GM12878 (cell line): Measurements from ENCODE around the gene DCAF4. TPM values are rescaled to one million over a fixed set of nuclear protein-coding genes. Genes with fewer than 3 reads are reported as not detected.

ENCODE experiments used
- ATAC-seq: fragments of 200-7000 bp; cut with Tn5 transposase; 3 replicates; pipeline ENCODE4 v1.9.1; 2020; ENCODE audit warnings: mild to moderate bottlenecking, moderate library complexity
- BruUV-seq: library from RNA; stranded (reverse); fragments of 400-500 nt; replicated peaks from 2 replicates; lab custom pipeline; 2021; lab: Mats Ljungman, UMichigan
- CTCF ChIA-PET: fragments of 300-600 bp; sonication (Branson Sonifier 250); formaldehyde crosslinking; extraction: SDS; loops from one replicate; lab custom pipeline; 2021; ENCODE audit warnings: inconsistent platforms; lab: Yijun Ruan, JAX
- POLR2A ChIA-PET: fragments of 350-600 bp; formaldehyde crosslinking; extraction: SDS; loops from one replicate; lab custom pipeline; 2021; ENCODE audit warnings: inconsistent platforms; lab: Charles Lee
- RAD21 ChIA-PET: fragments of 300-600 bp; sonication (Branson Sonifier 250); formaldehyde crosslinking; loops from one replicate; lab custom pipeline; 2023; ENCODE audit warnings: antibody characterized with exemption; ENCODE audit not compliant: unreplicated experiment; lab: Charles Lee
- SMC1A ChIA-PET: fragments of 300-600 bp; sonication (Branson Sonifier 250); formaldehyde crosslinking; loops from one replicate; lab custom pipeline; 2023; ENCODE audit not compliant: unreplicated experiment, uncharacterized antibody; lab: Charles Lee
- DNase-seq: peaks from one replicate; pipeline ENCODE4 v3.0.0-alpha.2; 2011; ENCODE audit warnings: low read depth, low spot score
- FAIRE-seq: peaks from 3 replicates; lab custom pipeline; 2011; peaks lifted over from hg19 to GRCh38; lab: Jason Lieb, UNC
- H2AFZ ChIP-seq: 2 replicates; pipeline ENCODE4 v1.6.0; 2011; ENCODE audit warnings: low read depth, low read length, control low read depth; ENCODE audit not compliant: control insufficient read depth
- H3K27ac ChIP-seq: 2 replicates; pipeline ENCODE4 v1.5.1; 2011; ENCODE audit warnings: control low read depth; ENCODE audit not compliant: control insufficient read depth, insufficient read depth
- H3K27me3 ChIP-seq, 2 experiments: replicated peaks in 1 of 2; 2 replicates each; pipeline versions ENCODE4 v1.6.0 to v1.6.1; 2011; ENCODE audit warnings: low read length in 1 of 2; ENCODE audit not compliant: control insufficient read depth in 2 of 2, insufficient read depth in 2 of 2
- H3K36me3 ChIP-seq, 2 experiments: 2 replicates each; pipeline ENCODE4 v1.5.1; 2011; ENCODE audit warnings: low read length in 1 of 2; ENCODE audit not compliant: control insufficient read depth in 2 of 2, insufficient read depth in 2 of 2
- H3K4me1 ChIP-seq: 2 replicates; pipeline ENCODE4 v1.6.1; 2011; ENCODE audit warnings: mild to moderate bottlenecking, low read length, moderate library complexity, mixed read lengths; ENCODE audit not compliant: control insufficient read depth, insufficient read depth
- H3K4me2 ChIP-seq: 2 replicates; pipeline ENCODE4 v1.6.0; 2011; ENCODE audit warnings: control low read depth; ENCODE audit not compliant: control insufficient read depth, insufficient read depth
- H3K4me3 ChIP-seq: fragments of 200-600 bp; sonication (generic); 2 replicates; pipeline ENCODE4 v1.5.1; 2016
- H3K79me2 ChIP-seq: 2 replicates; pipeline ENCODE4 v1.6.0; 2011; ENCODE audit warnings: low read length; ENCODE audit not compliant: control insufficient read depth, insufficient read depth
- H3K9ac ChIP-seq: 2 replicates; pipeline ENCODE4 v1.8.0; 2011; ENCODE audit warnings: low read length, control low read depth, mixed read lengths; ENCODE audit not compliant: control insufficient read depth, insufficient read depth
- H3K9me3 ChIP-seq: replicated peaks from 3 replicates; pipeline ENCODE4 v1.5.1; 2011; ENCODE audit warnings: mild to moderate bottlenecking, low read length; ENCODE audit not compliant: control insufficient read depth, insufficient read depth
- H4K20me1 ChIP-seq: 2 replicates; pipeline ENCODE4 v1.6.0; 2011; ENCODE audit not compliant: control insufficient read depth, insufficient read depth
- BCL11A ChIP-seq: IDR thresholded peaks from 2 replicates; pipeline ENCODE4 v1.6.1; 2011; ENCODE audit warnings: low read depth, low read length
- EGR1 ChIP-seq, 2 experiments: IDR thresholded peaks; 1 replicate in 1 of 2; 2 replicates in 1 of 2; pipeline ENCODE4 v1.6.1; 2011 to 2012; ENCODE audit warnings: low read depth in 2 of 2, low read length in 2 of 2, borderline replicate concordance in 1 of 2, mild to moderate bottlenecking in 1 of 2, moderate library complexity in 1 of 2
- HDAC2 ChIP-seq: fragments of 200-600 bp; sonication (generic); IDR thresholded peaks from 2 replicates; pipeline ENCODE4 v1.6.1; 2017
- MEF2B ChIP-seq: fragments of 450-650 bp; IDR thresholded peaks from 2 replicates; pipeline ENCODE4 v1.6.1; 2018; ENCODE audit warnings: mild to moderate bottlenecking, moderate library complexity; ENCODE audit not compliant: partially characterized antibody, poor library complexity, severe bottlenecking
- PAX8 ChIP-seq: fragments of 450-650 bp; IDR thresholded peaks from 2 replicates; pipeline ENCODE4 v1.6.1; 2017; ENCODE audit warnings: mild to moderate bottlenecking, moderate library complexity
- POU2F2 ChIP-seq: IDR thresholded peaks from 3 replicates; pipeline ENCODE4 v1.6.1; 2011; ENCODE audit warnings: low read depth, mild to moderate bottlenecking, low read length, borderline replicate concordance
- RAD51 ChIP-seq: fragments of 450-650 bp; IDR thresholded peaks from 2 replicates; pipeline ENCODE4 v1.6.1; 2016; ENCODE audit warnings: moderate library complexity, mild to moderate bottlenecking, inconsistent platforms
- WGBS: methylation state at CpG from one replicate; pipeline ENCODE4 v1.1.6; 2016; ENCODE audit warnings: low lambda C conversion rate; ENCODE audit not compliant: insufficient replicate concordance, insufficient coverage; ENCODE audit errors: missing lambda C conversion rate; 5-methylcytosine and 5-hydroxymethylcytosine counted together
- in situ Hi-C: fragments of 300-500 bp; cut with MboI; formaldehyde crosslinking; loops from 9 replicates; pipeline ENCODE4 v1.14.3; 2018; ENCODE audit warnings: mixed read lengths
- intact Hi-C: fragments of 100-400 bp; cut with micrococcal nuclease; formaldehyde crosslinking; loops from one replicate; pipeline ENCODE4 v1.14.2; 2022; ENCODE audit not compliant: unreplicated experiment
- polyA plus RNA-seq, 11 experiments: library from polyadenylated mRNA; depleted of rRNA in 4 of 11; unstranded in 6 of 11; stranded (reverse) in 5 of 11; fragments of >200 nt; fragmentation: Nextera tagmentation in 4 of 11; fragmentation: Illumina TruSeq in 1 of 11; extraction: Ambion mirVana in 4 of 11; extraction: Trizol in 1 of 11; gene quantifications; 1 replicate in 1 of 11; 2 replicates in 10 of 11; pipeline versions ENCODE4 v1.2.1 to v1.2.3, GENCODE V29; 2011 to 2016; ENCODE audit warnings: inconsistent platforms in 2 of 11, missing spikeins in 2 of 11, low read depth in 1 of 11
- total RNA-seq, 4 experiments: library from RNA; depleted of rRNA in 3 of 4; stranded (reverse); fragments of >200 nt in 3 of 4; fragmentation: Illumina TruSeq in 1 of 4; extraction: Trizol in 1 of 4; gene quantifications; 2 replicates each; pipeline versions ENCODE4 v1.2.1 to v1.2.3, GENCODE V29; 2013 to 2021
- TF ChIP-seq, protein P1 (sequence below): fragments of 450-650 bp; IDR thresholded peaks from 2 replicates; pipeline ENCODE4 v1.6.1; 2017; ENCODE audit warnings: mild to moderate bottlenecking
- TF ChIP-seq, protein P2 (sequence below): fragments of 450-650 bp; IDR thresholded peaks from 2 replicates; pipeline ENCODE4 v1.6.1; 2016; ENCODE audit warnings: mild to moderate bottlenecking, moderate library complexity, borderline replicate concordance
- TF ChIP-seq, protein P3 (sequence below): fragments of 450-650 bp; IDR thresholded peaks from 2 replicates; pipeline ENCODE4 v1.6.1; 2017; ENCODE audit warnings: mild to moderate bottlenecking, low read depth, inconsistent platforms; ENCODE audit not compliant: poor library complexity, severe bottlenecking
- TF ChIP-seq, protein P4 (sequence below): fragments of 450-650 bp; IDR thresholded peaks from 2 replicates; pipeline ENCODE4 v1.6.1; 2017; ENCODE audit warnings: mild to moderate bottlenecking, moderate library complexity

DCAF4 gene
- total and polyA plus RNA-seq, 10 of the 15 experiments (the other 5 are each of a cell fraction or from before 2014, with no cell fraction given) = 2.6 to 51.1 (median 21.0) TPM

DNA sequence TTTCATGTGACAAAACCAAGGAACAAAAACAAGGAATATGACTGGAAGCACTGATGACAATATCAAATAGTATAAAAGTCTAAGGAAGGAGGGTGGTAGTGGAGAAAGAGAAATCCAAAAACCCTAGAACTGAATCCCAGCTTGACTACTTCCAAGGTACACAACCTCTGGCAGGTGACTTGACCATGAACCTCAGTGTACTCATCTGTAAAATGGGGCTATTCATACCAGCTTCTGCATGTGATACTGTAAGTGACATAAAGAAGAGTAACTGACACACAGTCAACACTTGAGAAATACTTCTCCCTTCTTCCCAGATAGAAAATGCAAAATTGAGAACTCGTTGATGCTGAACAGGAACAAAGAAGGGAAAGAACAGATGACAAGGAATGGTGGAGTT is 22.0 kb upstream of the DCAF4 start:
- Histone ChIP-seq H3K4me1 (peaks cover 7% of the 10 kb centered on the region; the same call in 1 of the 2 replicates), H4K20me1 (no peaks in the 10 kb centered on the region), H3K27me3 (no peaks in the 10 kb centered on the region), H3K36me3 (no peaks in the 10 kb centered on the region), H3K79me2 (no peaks in the 10 kb centered on the region), H3K27ac (no peak overlapping the region), H3K4me3 (no peak overlapping the region), H3K9ac (no peak overlapping the region), H2AFZ (no peak overlapping the region), H3K9me3 (no peaks in the 10 kb centered on the region), H3K4me2 (no peak overlapping the region)
- ATAC-seq (no peak), DNase-seq (no peak), FAIRE-seq (no peak)
- SMC1A ChIA-PET = interaction anchor here (0.6 to 5.0 kb wide), 37 partner anchors 10 to 997 kb away, joined by 3 to 304 read pairs (median 4); partner anchors contain the start of gene DPF3
- CTCF ChIA-PET = interaction anchor here (0.6 to 14.5 kb wide), 39 partner anchors 8 to 567 kb away, joined by 3 to 520 read pairs (median 4); partner anchors contain the start of genes DCAF4 and DPF3
- POLR2A ChIA-PET = interaction anchor here (0.9 to 1.4 kb wide), 4 partner anchors 21 to 393 kb away, joined by 3 to 12 read pairs (median 3); no protein-coding TSS in a partner anchor
- RAD21 ChIA-PET = interaction anchor here (0.8 to 5.1 kb wide), 18 partner anchors 10 to 430 kb away, joined by 3 to 216 read pairs (median 4); partner anchors contain the start of gene DPF3
- BruUV-seq = no TSS peak
- WGBS = 93% methylated on average over 1 of the region's 1 CpG
- intact Hi-C loops (no loop called here), in situ Hi-C loops (no loop called here)
- TF ChIP-seq MEF2B (no peak), EGR1 (IDR thresholded peaks at IDR 0.05; ENCODE audit: borderline replicate concordance in 1 of 2, low read depth in 2 of 2, low read length in 2 of 2) (no peak), POU2F2 (no peak), PAX8 (no peak), RAD51 (no peak), HDAC2 (no peak), BCL11A (no peak)
- TF ChIP-seq, protein P1, sequence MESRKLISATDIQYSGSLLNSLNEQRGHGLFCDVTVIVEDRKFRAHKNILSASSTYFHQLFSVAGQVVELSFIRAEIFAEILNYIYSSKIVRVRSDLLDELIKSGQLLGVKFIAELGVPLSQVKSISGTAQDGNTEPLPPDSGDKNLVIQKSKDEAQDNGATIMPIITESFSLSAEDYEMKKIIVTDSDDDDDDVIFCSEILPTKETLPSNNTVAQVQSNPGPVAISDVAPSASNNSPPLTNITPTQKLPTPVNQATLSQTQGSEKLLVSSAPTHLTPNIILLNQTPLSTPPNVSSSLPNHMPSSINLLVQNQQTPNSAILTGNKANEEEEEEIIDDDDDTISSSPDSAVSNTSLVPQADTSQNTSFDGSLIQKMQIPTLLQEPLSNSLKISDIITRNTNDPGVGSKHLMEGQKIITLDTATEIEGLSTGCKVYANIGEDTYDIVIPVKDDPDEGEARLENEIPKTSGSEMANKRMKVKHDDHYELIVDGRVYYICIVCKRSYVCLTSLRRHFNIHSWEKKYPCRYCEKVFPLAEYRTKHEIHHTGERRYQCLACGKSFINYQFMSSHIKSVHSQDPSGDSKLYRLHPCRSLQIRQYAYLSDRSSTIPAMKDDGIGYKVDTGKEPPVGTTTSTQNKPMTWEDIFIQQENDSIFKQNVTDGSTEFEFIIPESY = no peak
- TF ChIP-seq, protein P2, sequence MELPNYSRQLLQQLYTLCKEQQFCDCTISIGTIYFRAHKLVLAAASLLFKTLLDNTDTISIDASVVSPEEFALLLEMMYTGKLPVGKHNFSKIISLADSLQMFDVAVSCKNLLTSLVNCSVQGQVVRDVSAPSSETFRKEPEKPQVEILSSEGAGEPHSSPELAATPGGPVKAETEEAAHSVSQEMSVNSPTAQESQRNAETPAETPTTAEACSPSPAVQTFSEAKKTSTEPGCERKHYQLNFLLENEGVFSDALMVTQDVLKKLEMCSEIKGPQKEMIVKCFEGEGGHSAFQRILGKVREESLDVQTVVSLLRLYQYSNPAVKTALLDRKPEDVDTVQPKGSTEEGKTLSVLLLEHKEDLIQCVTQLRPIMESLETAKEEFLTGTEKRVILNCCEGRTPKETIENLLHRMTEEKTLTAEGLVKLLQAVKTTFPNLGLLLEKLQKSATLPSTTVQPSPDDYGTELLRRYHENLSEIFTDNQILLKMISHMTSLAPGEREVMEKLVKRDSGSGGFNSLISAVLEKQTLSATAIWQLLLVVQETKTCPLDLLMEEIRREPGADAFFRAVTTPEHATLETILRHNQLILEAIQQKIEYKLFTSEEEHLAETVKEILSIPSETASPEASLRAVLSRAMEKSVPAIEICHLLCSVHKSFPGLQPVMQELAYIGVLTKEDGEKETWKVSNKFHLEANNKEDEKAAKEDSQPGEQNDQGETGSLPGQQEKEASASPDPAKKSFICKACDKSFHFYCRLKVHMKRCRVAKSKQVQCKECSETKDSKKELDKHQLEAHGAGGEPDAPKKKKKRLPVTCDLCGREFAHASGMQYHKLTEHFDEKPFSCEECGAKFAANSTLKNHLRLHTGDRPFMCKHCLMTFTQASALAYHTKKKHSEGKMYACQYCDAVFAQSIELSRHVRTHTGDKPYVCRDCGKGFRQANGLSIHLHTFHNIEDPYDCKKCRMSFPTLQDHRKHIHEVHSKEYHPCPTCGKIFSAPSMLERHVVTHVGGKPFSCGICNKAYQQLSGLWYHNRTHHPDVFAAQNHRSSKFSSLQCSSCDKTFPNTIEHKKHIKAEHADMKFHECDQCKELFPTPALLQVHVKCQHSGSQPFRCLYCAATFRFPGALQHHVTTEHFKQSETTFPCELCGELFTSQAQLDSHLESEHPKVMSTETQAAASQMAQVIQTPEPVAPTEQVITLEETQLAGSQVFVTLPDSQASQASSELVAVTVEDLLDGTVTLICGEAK = no peak
- TF ChIP-seq, protein P3, sequence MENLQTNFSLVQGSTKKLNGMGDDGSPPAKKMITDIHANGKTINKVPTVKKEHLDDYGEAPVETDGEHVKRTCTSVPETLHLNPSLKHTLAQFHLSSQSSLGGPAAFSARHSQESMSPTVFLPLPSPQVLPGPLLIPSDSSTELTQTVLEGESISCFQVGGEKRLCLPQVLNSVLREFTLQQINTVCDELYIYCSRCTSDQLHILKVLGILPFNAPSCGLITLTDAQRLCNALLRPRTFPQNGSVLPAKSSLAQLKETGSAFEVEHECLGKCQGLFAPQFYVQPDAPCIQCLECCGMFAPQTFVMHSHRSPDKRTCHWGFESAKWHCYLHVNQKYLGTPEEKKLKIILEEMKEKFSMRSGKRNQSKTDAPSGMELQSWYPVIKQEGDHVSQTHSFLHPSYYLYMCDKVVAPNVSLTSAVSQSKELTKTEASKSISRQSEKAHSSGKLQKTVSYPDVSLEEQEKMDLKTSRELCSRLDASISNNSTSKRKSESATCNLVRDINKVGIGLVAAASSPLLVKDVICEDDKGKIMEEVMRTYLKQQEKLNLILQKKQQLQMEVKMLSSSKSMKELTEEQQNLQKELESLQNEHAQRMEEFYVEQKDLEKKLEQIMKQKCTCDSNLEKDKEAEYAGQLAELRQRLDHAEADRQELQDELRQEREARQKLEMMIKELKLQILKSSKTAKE = no peak
- TF ChIP-seq, protein P4, sequence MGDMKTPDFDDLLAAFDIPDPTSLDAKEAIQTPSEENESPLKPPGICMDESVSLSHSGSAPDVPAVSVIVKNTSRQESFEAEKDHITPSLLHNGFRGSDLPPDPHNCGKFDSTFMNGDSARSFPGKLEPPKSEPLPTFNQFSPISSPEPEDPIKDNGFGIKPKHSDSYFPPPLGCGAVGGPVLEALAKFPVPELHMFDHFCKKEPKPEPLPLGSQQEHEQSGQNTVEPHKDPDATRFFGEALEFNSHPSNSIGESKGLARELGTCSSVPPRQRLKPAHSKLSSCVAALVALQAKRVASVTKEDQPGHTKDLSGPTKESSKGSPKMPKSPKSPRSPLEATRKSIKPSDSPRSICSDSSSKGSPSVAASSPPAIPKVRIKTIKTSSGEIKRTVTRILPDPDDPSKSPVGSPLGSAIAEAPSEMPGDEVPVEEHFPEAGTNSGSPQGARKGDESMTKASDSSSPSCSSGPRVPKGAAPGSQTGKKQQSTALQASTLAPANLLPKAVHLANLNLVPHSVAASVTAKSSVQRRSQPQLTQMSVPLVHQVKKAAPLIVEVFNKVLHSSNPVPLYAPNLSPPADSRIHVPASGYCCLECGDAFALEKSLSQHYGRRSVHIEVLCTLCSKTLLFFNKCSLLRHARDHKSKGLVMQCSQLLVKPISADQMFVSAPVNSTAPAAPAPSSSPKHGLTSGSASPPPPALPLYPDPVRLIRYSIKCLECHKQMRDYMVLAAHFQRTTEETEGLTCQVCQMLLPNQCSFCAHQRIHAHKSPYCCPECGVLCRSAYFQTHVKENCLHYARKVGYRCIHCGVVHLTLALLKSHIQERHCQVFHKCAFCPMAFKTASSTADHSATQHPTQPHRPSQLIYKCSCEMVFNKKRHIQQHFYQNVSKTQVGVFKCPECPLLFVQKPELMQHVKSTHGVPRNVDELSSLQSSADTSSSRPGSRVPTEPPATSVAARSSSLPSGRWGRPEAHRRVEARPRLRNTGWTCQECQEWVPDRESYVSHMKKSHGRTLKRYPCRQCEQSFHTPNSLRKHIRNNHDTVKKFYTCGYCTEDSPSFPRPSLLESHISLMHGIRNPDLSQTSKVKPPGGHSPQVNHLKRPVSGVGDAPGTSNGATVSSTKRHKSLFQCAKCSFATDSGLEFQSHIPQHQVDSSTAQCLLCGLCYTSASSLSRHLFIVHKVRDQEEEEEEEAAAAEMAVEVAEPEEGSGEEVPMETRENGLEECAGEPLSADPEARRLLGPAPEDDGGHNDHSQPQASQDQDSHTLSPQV = no peak
